K562 (cell line): ENCODE data around the gene MRPL28. TPM values are rescaled to one million over a fixed set of nuclear protein-coding genes. Genes with fewer than 3 reads are reported as not detected.

Experiments
- ARID3A ChIP-seq: IDR thresholded peaks from 2 replicates; pipeline ENCODE4 v1.6.1; 2012; ENCODE audit warnings: low read depth, low read length, improper control_type of control experiment, borderline replicate concordance
- ETV6 ChIP-seq, 3 experiments: fragments of 150-350 bp in 1 of 3; sonication (generic) in 1 of 3; formaldehyde crosslinking in 1 of 3; IDR thresholded peaks; 2 replicates each; pipeline versions ENCODE4 v1.6.1 to v1.8.0; 2014 to 2022; ENCODE audit warnings: borderline replicate concordance in 2 of 3, low read depth in 2 of 3, antibody characterized with exemption in 1 of 3, low read length in 1 of 3, mild to moderate bottlenecking in 1 of 3, missing genetic modification reagents in 1 of 3
- HMBOX1 ChIP-seq: sonication (generic); IDR thresholded peaks from 2 replicates; pipeline ENCODE4 v1.6.1; 2016
- RB1 ChIP-seq: fragments of 450-650 bp; IDR thresholded peaks from 2 replicates; pipeline ENCODE4 v1.6.1; 2017; ENCODE audit warnings: low read depth, mild to moderate bottlenecking
- TCF15 ChIP-seq: fragments of 250-450 bp; sonication (Bioruptor Pico); IDR thresholded peaks from 2 replicates; pipeline ENCODE4 v1.8.0; 2022; ENCODE audit warnings: moderate library complexity, mild to moderate bottlenecking, inconsistent platforms
- TSHZ1 ChIP-seq: fragments of 250-450 bp; sonication (Bioruptor Pico); IDR thresholded peaks from 2 replicates; pipeline ENCODE4 v1.4.0; 2020; ENCODE audit warnings: mild to moderate bottlenecking, moderate library complexity
- ZBTB7A ChIP-seq: IDR thresholded peaks from 2 replicates; pipeline ENCODE4 v1.6.1; 2011; ENCODE audit warnings: low read depth, mild to moderate bottlenecking, low read length, moderate library complexity, borderline replicate concordance; ENCODE audit not compliant: control insufficient read depth
- ZC3H8 ChIP-seq: fragments of 450-650 bp; IDR thresholded peaks from 2 replicates; pipeline ENCODE4 v1.6.1; 2017
- ZNF318 ChIP-seq, 2 experiments: fragments of 450-650 bp; IDR thresholded peaks; 2 replicates each; pipeline ENCODE4 v1.6.1; 2016; ENCODE audit warnings: mild to moderate bottlenecking in 2 of 2, borderline replicate concordance in 1 of 2, low read depth in 1 of 2, moderate library complexity in 1 of 2
- polyA plus RNA-seq, 8 experiments: library from polyadenylated mRNA; depleted of rRNA in 4 of 8; stranded (reverse) in 5 of 8; unstranded in 3 of 8; fragments of >200 nt; fragmentation: Nextera tagmentation in 2 of 8; fragmentation: Illumina TruSeq in 1 of 8; extraction: Ambion mirVana in 2 of 8; extraction: Trizol in 1 of 8; gene quantifications; 2 replicates each; pipeline versions ENCODE4 v1.2.1 to v1.2.3, GENCODE V29; 2011 to 2014; ENCODE audit warnings: inconsistent platforms in 1 of 8, missing spikeins in 1 of 8
- total RNA-seq, 7 experiments: library from RNA; depleted of rRNA in 6 of 7; stranded (reverse); fragments of >200 nt in 6 of 7; fragmentation: Illumina TruSeq in 2 of 7; extraction: Trizol in 2 of 7; gene quantifications; 2 replicates each; pipeline versions ENCODE4 v1.2.1 to v1.2.3, GENCODE V29; 2011 to 2021; ENCODE audit warnings: low replicate concordance in 1 of 7

MRPL28 gene
- total and polyA plus RNA-seq, 9 of the 15 experiments (the other 6 are each of a cell fraction or from before 2014, with no cell fraction given), result 2.5 to 323 (median 175) TPM

GRCh38 chr16:381789-382717 is 11.7 kb upstream of the MRPL28 start, which contains the start of gene PGAP6 (continued):
- no peak for TF ChIP-seq ARID3A
- TF ChIP-seq TSHZ1 (CRISPR knock-in tag), result no peak
- no peak for TF ChIP-seq ZC3H8
- TF ChIP-seq TCF15 (CRISPR knock-in tag), result no peak
- no peak for TF ChIP-seq ZNF318 (IDR thresholded peaks at IDR 0.05; ENCODE audit: borderline replicate concordance in 1 of 2, low read depth in 1 of 2)
- TF ChIP-seq HMBOX1, result no peak
- TF ChIP-seq RB1, result peak; percentile 27; the same call in 1 of the 2 replicates
- TF ChIP-seq ETV6 (IDR thresholded peaks at IDR 0.05; ENCODE audit: borderline replicate concordance in 1 of 2, low read depth in 2 of 2, low read length in 1 of 2), result no peak
- no peak for TF ChIP-seq ETV6 (CRISPR knock-in tag; IDR thresholded peaks at IDR 0.05; ENCODE audit: borderline replicate concordance)
- peak; percentile 62; the same call in 1 of the 2 replicates for TF ChIP-seq ZBTB7A
